NCI-H2171 treated with DMSO at 0.1 percent for 48 hours (cell line): ENCODE measurements around the gene P2RY14.
A peak's percentile ranks its signal among the peaks of the same experiment; 100 is the strongest.

Experiments used
- DNase-seq: peaks from one replicate; lab custom pipeline; 2025; lab: John Stamatoyannopoulos, UW

The P2RY14 gene

DNA sequence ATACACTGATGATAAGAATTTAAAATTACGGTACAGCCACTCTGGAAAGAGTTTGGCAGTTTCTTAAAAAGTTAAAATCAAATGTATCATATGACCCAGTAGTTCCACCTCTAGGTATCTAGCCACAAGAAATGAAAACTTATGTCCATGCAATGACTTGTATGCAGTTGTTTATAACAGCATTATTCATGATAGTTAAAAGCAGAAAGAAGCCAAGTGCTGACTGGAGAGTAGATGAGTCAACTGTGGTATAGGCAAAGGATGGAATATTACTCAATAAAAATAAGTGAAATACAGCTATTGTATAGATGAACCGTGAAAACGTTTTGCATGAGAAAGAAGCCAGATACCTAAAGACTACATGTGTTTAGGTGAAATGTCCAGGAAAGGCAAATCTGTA, 23.4 kb upstream of the P2RY14 start:
- no peak for DNase-seq

DNA sequence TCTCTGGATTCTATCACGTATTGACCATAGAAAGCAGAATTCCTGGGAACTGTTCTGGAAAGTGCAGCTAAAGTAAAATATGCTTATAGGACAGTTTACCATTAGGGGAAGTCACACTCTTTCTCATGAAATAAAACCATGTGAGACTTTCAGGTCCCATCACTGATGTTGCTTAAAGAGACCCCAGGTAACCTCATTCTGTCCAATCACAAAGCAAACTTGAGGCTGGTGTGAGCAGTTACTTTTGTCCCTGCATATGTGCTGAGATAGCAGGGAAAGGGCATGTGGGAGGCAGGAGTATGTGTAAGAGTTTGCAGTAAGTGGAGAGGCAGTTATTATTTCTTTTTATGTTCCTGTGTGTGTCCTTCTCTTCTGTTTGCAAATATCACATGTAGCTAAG, 22.2 kb upstream of the P2RY14 start:
- DNase-seq: no peak

- peak; percentile 83 for DNase-seq
Measured at GRCh38 chr3:151299006-151299405, 20.7 kb upstream of the P2RY14 start.

DNA sequence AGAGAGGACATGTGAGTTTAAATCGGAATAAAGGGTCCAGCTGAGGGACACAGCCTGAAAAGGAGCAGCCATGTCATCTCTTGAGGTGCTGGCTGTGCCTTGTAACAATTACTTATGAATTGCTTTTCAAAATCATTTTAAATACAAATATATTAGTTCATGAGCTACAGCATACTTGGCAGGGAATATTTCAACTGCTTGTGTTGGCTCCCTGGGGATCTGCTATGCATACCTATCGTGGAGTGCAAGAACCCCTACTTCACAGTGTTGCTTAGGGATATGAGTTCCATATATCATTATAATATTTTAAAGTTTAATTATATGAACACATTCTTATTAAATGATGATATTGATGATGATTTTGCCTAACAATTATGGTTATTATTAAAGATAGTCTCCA, 19.1 kb upstream of the P2RY14 start:
- no peak for DNase-seq

- no peak for DNase-seq
Measured at GRCh38 chr3:151296226-151296625, 17.9 kb upstream of the P2RY14 start.

DNA sequence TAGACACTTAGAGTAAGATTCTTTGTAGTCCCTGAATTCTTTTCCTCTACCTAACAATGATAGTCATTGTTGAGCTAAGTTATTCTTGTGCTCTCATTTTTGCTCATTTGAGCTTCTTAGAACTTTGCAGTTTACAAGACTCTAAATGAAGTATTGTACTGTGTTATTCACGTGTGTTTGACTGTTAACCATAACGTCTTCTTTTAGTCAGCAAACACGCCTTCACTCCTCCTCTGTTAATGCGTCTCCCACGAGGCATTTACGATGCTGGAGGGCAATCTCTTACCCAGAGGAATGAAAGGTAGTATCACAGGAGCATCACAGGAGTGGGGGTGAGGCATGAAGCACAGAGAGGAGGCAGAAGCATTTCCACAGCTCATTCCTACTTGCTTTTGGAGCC, 14.8 kb upstream of the P2RY14 start:
- no peak for DNase-seq

GRCh38 chr3:151290673-151291072, 12.3 kb upstream of the P2RY14 start:
- DNase-seq: peak; percentile 36

DNA sequence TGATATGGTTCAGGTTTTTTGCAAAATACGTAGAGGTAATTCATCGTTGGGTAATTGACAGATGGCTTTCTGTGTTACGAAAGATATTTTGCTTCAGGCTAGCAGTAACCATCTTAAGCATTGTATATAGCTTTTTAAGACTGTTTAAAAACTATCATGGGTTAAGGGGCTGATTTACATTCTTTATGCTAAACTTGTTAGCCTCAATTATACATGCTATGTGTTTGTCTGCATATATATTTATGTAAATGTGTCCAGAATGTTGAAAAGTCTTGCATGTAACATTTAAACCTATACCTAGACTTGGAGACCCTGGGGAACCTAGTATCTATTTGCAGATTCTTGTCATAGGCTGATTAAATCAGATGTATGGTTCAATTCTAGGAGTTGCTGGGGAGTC, 11.1 kb upstream of the P2RY14 start:
- no peak for DNase-seq

DNA sequence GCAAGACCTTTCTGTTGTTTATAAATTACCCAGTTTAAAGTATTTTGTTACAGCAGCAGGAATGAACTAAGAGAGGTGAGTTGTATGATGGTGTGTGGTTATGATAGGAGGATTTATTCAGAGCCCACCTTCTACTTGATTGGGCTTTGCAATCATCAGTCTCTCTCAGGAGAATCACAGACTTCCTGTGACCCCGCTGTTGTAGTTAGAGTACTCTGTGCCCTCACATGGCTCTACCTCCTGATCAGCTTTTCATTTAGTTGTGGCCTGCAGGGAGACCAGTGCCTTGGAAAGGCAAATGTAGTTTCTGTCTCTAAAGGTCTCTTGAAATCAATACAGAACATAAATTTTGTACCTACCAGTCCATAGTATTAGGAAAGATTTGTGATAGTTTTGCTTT, 7.6 kb upstream of the P2RY14 start:
- no peak for DNase-seq

DNA sequence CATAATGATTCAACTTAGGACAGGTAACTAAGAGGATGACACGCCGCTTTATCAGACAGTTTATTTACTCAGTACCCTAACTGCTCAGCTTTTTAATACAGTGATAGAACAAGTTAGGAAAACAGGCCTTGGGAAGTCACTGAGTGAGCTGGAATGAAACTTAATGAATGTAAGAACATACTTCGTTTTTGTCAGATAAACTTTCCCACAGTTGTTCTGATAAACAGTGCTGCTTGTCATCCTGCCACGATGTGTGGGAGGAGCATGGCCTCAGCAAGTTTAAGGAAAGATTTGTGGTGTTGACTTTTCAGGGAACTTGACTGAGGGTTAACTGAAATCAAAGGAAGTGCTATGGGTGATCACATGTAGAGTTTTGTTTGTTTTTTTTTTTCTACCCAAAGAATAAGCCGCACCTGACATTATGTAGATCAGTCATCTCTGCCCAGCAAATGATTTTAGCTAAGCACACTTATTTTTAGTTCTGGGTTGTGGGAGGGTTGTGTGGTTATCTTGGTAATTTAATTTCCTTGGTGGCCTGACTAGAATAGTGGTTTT, 5.6 kb upstream of the P2RY14 start:
- no peak for DNase-seq

- no peak for DNase-seq
Measured at GRCh38 chr3:151283387-151283786, 5.0 kb upstream of the P2RY14 start.

DNA sequence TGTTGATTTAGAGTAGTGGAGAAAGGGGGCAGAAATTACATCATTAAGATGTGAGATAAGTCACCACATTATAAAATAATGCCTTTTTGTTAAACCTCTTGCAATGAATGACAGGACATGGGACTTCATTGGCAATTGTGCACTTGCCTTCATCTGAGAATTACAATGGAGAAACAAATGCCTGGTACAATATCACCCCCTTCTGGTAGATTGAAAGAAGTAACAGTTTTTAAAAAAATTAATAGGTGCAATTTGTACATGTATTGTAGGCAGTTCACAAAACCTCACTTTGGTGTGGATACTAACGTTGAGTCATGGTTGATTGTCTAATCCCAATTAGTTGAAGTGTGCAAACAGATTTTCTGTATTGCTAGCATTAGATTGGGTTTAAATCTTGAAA, 4.6 kb upstream of the P2RY14 start:
- peak; percentile 85 for DNase-seq

DNA sequence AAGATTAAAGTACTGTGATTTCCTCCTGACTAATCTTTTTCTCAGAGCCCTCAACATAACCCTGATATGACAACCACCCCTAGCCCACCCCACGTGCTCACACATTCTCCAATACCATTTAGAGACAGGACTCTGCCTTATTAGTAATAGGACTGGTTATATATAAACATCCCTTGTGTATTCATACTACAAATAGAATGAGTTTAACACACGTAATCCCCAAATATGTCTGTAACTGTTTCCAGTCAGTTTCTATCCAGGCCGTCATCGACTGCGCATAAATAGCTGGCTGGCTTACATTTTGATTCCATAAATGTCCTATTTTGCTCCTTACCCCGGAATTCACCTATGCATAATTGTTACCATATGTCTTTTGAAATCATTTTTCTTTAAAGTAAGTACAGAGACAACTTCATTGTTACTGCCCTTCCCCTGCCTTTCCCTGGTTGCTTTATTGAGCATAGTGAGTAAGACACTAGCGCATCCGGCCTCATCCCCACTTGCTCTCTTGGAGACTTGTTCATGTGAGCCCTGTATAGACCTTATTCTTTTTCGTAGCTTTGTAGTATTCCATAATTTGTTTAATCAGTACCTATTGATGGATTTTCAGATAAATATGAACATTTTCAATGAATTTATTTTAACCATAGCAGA, 3.5 kb upstream of the P2RY14 start:
- no peak for DNase-seq

DNA sequence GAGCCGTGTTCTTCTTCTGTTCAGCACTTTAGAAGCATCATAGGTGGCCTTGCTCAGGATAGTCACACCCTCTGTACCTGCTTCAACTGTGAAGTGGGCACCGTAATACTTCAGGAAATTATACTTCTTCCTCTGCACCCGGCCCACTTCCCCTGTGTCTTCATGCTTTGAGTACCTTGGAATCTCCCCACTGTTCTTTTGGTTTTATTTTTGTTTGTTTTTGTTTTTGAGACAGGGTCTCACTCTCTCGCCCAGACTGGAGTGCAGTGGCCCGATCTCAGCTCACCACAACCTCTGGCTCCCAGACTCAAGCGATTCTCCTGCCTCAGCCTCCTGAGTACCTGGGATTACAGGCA, 1.7 kb downstream of the P2RY14 start:
- DNase-seq: no peak

GRCh38 chr3:151276038-151276686, 2.2 kb downstream of the P2RY14 start:
- DNase-seq: no peak

DNA sequence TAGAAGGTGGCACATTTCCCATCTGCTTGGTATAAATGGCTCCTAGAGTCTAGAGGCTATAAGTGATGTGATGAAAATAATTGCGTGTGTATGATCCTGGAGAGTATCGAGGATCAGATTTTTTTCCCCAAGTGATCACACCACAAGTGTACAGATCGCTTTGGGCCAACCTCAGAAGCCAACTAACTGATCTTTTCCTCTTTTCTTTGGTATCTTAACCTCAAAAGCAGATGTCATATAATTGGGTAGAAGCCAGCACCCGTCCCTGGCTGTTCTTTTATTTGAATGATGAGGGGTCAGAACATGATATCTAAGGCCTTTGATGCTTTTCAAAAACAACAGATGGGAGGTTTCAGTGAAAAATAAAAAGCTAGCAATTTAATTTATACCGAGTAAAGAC, 3.3 kb downstream of the P2RY14 start:
- peak; percentile 87 for DNase-seq

- DNase-seq: no peak
Measured at GRCh38 chr3:151269631-151270030, 8.7 kb downstream of the P2RY14 start.

GRCh38 chr3:151268267-151269235, 9.8 kb downstream of the P2RY14 start:
- DNase-seq: no peak

- DNase-seq: no peak
Measured at GRCh38 chr3:151267066-151267465, 11.3 kb downstream of the P2RY14 start.

GRCh38 chr3:151265866-151266265, 12.5 kb downstream of the P2RY14 start:
- peak; percentile 7 for DNase-seq

DNA sequence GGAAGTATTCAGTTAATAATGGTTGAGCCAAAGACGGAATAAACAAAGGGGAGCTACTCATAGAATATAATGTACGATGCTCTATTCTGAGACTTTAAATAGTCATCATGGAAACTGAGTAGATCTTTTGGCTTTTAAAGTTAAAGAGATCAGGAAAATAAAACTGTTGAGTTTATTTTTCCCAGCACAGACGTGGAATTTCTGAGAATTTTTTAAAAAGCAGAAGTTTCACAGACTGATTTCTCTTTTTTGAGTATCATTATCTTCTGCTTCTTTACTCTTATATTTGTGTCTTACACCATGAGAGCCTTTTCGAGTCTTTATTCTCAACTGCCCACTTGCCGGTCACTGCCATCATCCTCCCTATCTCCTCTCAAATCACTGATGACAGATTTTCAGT, 13.2 kb downstream of the P2RY14 start:
- DNase-seq: no peak

GRCh38 chr3:151264605-151265004, 13.7 kb downstream of the P2RY14 start:
- DNase-seq: no peak
